ENCODE data around the gene RHEBL1.

DNA sequence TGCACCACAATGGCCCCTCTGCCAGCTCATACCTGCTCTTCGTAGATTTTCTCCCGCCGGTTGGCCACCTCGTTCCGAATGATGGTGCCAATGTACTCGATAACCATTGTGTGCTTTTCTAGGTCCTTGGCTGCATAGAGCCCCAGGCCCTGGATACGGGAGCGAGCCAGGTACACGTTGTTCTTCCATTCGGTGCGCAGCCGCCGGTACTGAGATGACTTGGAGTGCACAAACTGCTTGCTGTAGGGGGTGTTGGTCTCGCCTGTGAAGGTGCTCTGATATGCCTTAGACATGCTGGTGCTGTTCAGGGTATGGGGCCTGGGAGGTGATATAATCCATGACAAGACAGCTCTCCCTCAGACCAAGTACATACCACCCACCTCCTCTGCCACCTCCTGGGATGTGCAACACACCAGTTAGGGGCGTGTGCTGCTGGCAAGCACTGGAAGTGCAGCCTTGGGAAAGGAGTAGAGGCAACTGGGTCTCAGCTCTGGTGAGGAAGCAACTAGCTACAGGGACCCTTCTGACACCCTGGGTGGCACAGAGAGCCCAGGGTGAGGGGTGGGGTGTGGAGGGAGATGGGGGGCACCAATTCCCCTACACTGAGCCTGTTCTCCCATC is 47.1 kb downstream of the RHEBL1 start:
- TF ChIP-seq, protein P1, sequence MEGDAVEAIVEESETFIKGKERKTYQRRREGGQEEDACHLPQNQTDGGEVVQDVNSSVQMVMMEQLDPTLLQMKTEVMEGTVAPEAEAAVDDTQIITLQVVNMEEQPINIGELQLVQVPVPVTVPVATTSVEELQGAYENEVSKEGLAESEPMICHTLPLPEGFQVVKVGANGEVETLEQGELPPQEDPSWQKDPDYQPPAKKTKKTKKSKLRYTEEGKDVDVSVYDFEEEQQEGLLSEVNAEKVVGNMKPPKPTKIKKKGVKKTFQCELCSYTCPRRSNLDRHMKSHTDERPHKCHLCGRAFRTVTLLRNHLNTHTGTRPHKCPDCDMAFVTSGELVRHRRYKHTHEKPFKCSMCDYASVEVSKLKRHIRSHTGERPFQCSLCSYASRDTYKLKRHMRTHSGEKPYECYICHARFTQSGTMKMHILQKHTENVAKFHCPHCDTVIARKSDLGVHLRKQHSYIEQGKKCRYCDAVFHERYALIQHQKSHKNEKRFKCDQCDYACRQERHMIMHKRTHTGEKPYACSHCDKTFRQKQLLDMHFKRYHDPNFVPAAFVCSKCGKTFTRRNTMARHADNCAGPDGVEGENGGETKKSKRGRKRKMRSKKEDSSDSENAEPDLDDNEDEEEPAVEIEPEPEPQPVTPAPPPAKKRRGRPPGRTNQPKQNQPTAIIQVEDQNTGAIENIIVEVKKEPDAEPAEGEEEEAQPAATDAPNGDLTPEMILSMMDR (IDR thresholded peaks at IDR 0.05) = no peak
- TF ChIP-seq POLR2A (IDR thresholded peaks at IDR 0.05) (no peak), POLR2AphosphoS5 (IDR thresholded peaks at IDR 0.05) (no peak)

All from prostate gland (tissue), 2 donors.